Ishikawa (cell line): ENCODE data around the gene CRYGN.

Experiments
- CREB1 ChIP-seq: IDR thresholded peaks from 2 replicates; pipeline ENCODE4 v1.6.1; 2012; ENCODE audit warnings: low read depth
- MAX ChIP-seq: IDR thresholded peaks from 2 replicates; pipeline ENCODE4 v1.6.1; 2012

- no peak for TF ChIP-seq MAX
- TF ChIP-seq CREB1: no peak
Observed at GRCh38 chr7:151427705-151428377, 12.1 kb downstream of the CRYGN start.
